NCI-H69 (cell line): ENCODE data around the gene TBC1D12.
"Not testable (repeated sequence)": the region's sequence is repeated elsewhere in the genome, so short reads cannot be mapped to it uniquely, and the experiment has no call there.

Source experiments
- DNase-seq: peaks from one replicate; lab custom pipeline; 2025; lab: John Stamatoyannopoulos, UW

Gene TBC1D12

DNA sequence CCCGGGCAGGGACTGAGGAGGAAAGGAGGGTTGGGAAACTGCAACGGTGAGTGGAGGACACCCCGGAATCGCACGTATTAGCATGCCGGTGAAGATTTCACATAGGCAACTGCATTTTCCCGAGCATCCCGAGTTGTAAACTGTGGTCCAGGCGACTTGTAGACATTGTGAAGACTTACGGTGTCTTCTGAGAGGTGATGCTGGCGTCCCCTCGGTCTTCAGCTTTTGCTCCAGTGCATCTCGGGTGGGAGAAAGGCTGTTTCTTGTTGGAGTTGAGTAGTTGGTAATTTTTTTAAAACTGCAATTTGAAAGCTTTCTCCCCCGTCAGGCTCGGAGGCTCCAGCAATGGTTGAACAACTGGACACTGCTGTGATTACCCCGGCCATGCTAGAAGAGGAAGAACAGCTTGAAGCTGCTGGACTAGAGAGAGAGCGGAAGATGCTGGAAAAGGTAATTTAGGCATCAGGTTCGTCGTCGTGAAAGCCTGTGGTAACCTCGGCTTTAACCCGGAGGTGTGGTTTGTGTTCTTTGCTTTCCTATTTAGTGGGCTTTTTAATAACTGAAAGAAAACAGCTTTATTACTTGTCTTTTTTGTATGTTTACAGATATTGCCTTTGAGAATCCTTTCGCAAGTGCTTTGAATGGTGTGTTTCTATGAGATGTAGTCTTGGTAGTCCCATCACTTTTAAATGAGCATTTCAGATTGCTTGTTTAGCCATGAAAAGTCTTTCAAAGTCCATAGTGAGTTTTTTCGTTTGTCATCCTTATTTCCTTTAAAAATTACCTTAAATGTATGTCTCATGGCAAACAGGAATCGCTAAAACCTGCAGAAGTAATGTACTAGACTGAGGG lies 143.9 kb downstream of the TBC1D12 start:
- DNase-seq = peak; percentile 66

DNA sequence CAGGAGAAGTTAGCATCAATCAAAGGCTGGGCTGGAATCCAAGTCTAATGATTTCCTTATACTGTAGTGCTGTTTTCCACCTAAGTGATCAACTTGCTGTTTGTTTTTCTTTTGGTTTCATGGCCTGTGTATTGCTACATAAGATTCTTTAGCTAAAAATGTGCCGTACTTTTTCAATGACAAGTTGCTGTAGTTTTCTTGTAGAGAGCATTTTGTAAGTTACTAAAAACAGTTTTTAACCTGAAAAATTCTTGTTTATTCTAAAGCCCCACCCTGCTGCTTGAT lies 144.5 kb downstream of the TBC1D12 start:
- peak; percentile 40 for DNase-seq

DNA sequence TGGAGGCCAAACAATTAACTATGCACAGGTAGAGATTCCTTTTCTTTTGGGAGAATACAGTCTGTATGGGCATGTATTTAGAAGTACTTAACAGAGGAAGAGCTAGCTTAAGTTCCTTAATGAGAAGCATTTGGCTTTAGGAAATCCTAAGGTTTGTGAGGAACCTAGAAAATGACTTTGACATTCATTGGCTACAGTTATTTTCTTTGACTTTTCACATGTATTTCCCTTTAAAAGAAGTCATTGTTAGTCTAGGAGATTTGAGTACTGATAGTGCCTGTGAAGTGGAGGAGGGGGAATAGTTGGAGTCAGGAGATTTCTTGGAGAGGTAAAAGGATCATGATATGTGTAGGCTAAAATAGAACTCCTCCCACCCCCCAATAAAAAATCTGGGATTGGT lies 146.9 kb downstream of the TBC1D12 start:
- DNase-seq = no peak

DNA sequence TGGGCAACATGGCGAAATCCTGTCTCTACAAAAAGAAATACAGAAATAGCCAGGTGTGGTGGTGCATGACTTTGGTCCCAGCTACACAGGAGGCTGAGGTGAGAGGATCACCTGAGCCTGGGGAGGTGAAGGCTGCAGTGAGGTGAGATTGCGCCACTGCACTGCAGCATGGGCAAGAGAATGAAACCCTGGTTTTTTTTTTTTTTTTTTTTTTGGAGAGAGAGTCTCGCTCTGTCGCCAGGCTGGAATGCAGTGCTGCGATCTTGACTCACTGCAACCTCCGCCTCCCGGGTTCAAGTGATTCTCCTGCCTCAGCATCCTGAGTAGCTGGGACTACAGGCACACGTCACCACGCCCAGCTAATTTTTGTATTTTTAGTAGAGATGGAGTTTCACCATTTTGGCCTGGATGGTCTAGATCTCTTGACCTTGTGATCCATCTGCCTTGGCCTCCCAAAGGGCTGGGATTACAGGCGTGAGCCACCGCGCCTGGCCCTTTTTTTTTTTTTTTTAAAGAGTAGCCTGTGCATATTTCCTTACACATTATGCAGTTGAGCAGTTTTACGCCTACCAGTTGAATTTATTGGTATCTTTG lies 165.5 kb downstream of the TBC1D12 start:
- DNase-seq = not testable (repeated sequence)

DNA sequence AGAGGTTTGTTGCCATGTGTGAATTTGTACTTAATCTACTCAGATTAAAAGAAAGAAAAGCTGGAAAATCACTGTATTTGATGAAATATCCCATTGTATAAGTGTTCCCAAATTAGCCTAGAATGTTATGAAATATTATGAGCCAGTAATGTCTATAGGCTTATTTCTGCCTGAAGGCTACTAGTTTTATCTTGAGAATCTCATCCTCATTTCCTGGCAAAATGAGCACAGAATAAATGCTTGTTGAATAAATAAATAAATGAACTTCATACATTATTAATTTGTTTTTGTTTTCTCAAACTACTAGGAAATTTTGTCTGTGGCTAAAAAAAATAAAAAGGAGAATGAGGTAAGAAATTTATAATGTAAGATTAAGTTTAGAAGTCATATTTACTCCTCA lies 168.7 kb downstream of the TBC1D12 start:
- DNase-seq = no peak

DNA sequence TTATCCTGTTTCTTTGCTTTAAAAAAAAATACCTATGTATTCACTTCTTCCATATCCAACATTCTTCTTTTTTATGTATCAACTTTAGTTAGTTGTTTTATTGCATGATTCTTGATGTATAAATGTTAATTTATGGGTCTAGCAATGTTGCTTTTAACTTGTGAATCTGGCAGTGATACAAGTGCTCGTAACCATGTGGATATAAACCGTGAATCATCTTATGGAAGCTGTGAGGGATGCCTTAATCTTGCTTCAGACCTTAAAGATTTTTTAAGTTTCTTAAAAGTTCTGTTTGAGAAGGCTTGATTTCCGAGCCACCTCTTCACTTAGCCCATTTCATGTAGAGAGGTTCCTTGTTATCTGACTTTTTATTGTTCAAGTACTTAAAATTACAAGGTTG lies 169.2 kb downstream of the TBC1D12 start:
- DNase-seq = no peak

DNA sequence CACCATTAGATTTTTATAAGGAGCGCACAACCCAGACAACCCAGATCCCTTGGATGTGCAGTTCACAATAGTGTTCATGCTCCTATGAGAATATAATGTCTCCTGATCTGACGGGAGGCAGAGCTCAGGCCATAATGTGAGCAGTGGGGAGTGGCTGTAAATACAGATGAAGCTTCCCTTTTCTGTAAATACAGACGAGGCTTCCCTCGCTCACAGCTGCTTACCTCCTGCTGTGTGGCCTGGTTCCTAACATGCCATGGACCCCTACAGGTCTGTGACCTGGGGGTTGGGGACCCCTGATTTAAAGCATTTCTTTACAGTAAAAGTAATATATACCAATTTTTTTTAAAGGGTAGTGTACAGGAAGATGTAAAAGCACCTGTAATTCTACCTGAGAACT lies 176.4 kb downstream of the TBC1D12 start:
- DNase-seq = peak; percentile 10

DNA sequence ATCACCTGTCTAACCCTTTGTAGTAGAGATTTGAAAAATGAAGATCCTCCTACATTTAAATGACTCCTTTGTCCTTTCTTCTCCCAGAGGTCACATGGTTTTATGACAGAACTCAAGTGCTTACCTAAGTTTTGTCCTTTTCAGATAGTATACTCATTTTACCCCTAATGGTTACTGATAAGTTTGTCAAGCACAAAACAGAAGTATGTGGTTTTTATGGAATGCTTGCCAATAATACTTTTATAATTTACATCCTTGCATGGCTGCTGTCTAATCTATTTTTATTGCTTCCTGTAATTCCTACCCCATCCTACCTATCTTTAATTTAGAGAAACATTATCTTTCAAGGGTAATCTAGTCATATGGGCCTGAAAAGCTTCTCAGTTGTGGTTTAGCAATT lies 180.8 kb downstream of the TBC1D12 start:
- no peak for DNase-seq
